T47D (cell line): ENCODE results near the gene CXCL1.
A peak's percentile ranks its signal among the peaks of the same experiment; 100 is the strongest.

Experiments used
- DNase-seq, 2 experiments: peaks; one replicate each; pipeline versions ENCODE4 v3.0.0 to v3.0.0-alpha.2; 2011 to 2012; ENCODE audit warnings: low read depth in 1 of 2, low spot score in 1 of 2
- JUND ChIP-seq: IDR thresholded peaks from 2 replicates; pipeline ENCODE4 v1.6.1; 2012; ENCODE audit warnings: low read depth
- in situ Hi-C: cut with HindIII; loops from 2 replicates; pipeline ENCODE4 v1.10.0; 2016; ENCODE audit warnings: low sequenced_read_pairs, low pct_unique_long_range_greater_than_20kb

CXCL1 gene

DNA sequence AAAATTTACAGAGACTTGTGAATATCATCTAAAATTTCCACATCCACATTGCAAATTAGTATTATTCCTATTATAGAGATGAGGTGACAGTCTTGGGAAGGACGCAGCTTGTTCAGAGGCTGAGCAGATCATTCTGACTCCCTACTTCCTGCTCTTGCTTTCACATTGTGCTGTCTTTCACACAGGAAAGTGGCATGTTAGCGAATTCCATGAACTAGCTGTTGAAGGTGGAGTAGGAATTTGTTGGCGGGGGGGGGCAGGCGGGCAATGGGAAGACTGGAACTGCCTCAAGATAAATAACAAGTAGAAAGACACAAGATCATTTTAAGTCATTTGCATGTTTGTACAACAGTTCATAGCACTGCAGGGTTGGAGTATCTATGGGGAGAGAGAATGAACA lies 13.8 kb upstream of the CXCL1 start:
- no peak for TF ChIP-seq JUND
- in situ Hi-C loops: no loop called here
- no peak for DNase-seq

DNA sequence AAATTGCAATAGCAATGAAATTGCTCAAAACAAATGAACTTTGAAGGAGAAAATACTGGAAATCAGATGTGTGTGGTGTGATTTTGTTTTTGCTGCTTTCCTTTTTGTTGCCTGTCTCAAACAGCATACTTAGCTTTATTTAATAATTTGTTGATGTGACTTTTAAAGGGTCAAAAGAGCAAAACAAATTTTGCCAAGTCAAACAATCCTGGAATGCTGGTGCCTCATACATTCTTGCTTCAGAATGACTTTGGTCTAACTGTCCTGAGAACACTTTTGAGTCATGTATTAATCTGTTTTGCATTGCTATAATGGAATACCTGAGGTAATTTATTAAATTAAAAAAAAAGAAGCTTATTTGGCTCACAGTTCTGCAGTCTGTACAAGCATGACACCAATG lies 12.7 kb upstream of the CXCL1 start:
- in situ Hi-C loops: no loop called here
- TF ChIP-seq JUND: no peak
- DNase-seq: no peak

DNA sequence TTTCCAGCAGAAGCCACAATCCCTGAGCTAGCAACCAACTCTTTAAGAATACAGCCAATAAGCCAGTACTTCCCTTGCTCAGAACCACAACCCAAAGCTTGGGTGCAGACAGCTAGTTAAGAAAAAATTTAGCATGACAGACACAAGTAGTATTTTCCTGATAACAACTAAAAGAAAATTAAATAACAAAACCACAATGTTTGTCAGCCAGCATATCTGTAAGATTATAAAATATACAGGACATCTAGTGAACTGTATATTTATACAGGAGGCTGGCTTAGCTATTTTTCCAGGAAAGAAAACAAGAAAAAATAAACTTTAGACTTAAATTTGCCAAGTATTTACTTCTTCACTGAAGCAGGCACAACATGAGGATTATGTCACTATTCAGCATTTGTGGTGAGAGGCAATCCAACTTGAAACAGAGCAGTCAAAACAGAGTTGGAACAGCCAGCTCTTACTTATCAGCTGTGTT lies 9.5 kb upstream of the CXCL1 start:
- in situ Hi-C loops: no loop called here
- DNase-seq: no peak
- TF ChIP-seq JUND: no peak

DNA sequence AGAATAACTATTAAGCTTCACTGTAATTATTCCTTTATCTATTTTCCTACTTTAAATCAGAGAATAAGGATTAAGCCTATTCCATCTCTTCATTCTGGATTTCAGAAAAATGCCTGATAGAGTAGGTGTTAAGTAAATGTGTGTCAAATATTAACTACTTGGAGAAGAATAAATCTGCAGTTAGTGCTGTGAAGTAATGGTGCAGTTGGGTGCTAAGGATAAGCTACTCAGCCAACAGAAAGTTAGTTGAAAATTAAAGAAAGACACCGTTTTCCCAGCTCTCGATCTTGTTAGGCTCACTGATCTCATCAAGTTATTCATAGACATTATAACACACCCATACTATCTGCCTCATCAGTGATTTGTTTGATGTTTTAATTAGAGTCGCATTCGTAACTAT lies 9.0 kb upstream of the CXCL1 start:
- DNase-seq: no peak
- no peak for TF ChIP-seq JUND
- in situ Hi-C loops: no loop called here

DNA sequence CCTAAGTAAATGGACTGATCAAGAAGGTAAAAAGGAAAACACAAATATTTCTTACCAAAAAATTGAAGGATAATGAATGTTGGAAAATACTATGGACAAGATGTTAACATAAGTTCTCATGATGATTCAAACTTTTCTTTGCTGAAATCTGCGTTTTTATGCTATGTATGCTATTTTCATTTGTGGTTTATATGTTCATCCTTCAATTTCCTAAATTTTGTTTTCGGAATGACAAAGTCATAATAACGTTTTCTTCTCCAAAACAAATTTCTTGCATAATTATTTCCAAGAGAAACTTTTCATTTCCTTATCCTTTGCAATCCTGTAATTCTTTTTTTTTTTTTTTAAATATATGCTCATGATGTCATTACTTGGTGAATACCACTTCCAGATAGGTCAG lies 8.3 kb upstream of the CXCL1 start:
- no peak for DNase-seq
- TF ChIP-seq JUND: no peak
- in situ Hi-C loops: no loop called here

DNA sequence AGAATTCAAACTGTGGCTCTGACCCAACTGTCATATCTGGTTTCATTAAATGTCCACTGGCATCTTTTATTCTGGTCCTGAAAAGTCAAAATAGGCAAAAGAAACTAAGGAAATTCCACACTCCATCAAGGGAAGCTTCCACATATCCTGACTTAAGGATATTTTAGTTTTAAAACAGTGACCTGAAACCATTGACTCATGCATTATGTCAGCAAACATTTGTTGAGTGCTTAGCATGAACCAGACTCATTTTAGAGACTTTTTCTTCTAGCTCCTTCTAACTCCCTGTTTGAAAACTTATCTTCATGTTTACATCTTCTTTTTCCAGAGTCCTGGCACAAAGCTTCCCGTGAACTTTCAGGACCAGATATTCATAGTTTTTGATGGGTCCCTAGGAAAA lies 6.9 kb upstream of the CXCL1 start:
- in situ Hi-C loops: no loop called here
- TF ChIP-seq JUND: no peak
- DNase-seq: no peak

DNA sequence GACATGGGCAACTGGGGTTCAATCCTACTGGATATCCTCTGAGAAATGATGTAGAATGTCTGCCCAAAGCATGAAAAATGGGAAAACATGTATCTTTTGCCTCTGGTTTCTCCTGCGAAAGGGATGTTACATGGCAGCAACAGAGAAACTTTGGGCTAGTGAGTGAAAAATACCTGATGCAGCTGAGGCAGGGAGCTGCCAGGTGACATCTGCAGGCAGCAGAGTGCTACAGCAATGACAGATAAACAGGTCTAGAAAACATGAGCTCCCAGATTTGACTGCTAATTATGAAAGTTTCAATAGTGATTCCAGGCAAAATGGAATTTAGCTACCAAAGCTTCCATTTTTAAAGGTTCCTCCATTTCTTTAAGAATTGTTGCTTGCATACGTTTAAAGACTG lies 4.8 kb upstream of the CXCL1 start:
- in situ Hi-C loops: no loop called here

DNA sequence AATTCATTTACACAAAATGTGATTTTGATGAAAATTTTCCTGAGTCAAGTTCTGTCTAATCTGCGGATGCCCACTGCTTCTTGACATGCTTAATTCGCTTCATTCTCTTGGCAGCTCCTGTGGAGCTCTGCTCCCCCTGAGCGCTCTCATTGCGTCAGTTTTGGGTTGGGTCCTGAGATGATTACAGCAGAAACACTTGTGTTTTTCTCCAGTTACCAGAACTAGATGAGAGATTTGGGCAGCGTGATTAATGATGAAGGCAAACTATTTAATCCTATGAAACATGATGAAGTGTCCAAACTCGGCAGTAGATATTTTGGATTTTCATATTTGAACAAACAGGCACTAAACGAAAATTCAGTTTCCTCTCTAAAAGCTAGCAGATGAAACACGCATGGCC lies 4.2 kb upstream of the CXCL1 start:
- no peak for TF ChIP-seq JUND
- in situ Hi-C loops: no loop called here
- no peak for DNase-seq

More for the DNA sequence above, 4.8 kb upstream of the CXCL1 start:
- no peak for TF ChIP-seq JUND
- DNase-seq: peak in 1 of 2 experiments; percentile 47

DNA sequence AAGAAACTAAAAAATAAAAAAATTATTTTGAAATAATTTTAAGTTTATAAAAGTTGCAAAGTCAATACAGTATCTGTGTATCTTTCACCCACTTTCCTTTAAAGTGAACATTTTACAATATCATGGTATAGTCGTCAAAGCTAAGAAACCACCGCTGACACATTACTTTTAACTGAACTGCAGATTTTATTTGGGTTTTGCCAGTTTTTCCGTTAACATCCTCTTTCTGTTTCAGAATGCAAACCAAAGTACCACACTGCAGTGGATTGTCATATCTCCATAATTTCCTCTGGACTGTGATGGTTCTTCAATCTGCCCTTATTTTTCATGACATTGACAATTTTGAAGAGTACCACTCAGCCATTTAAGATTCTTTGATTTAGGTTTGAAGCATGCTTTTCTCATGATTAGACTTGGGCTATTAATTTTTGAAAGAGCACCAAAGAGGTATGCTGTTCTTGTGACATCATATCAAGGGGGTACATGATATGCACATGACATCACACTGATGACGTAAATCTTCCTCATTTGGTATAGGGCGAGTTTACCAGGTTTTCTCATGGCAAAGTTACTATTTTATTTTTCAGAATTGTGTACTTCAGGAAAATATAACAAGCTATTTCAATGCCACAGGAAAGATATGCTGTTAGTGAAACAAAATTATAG lies 3.6 kb upstream of the CXCL1 start:
- in situ Hi-C loops: no loop called here
- no peak for DNase-seq
- TF ChIP-seq JUND: no peak

DNA sequence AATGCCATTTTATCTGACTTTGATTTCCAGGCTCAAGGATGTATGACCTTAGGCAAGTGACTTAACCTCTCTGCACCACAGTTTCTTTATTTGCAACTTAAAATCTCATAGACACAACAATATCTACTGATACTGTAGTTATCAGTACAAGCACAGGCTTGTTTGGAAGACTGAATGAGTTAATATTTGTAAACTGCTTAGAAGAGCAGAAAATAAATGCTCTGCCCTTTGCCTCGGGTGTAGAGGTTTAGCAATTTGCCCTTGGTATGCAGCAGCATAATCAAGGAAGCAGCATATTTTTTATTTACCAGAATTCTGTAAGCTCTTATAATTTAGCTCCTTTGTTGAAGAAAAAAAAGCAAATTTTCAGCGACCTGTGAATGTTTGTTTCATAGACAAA lies 2.9 kb upstream of the CXCL1 start:
- DNase-seq: no peak
- in situ Hi-C loops: no loop called here
- no peak for TF ChIP-seq JUND

DNA sequence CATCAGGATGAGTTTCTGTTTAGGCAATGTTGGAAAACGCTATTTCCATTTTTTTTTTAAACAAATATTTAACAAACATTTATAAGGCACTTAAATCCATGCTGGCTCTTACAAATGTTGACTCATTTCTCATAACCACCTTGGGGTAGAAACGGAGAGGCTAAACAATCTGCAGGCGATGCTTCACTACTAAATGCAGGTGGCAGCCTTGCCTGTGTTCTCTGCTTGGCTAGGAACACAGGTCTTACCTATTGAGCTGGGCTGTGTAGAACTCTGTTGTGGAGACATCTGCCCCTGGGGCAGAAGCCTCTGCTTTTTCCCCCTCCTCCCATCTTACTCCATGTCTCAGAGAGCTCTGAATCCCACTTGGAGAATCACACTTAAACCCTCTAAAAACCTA lies 1.4 kb upstream of the CXCL1 start:
- TF ChIP-seq JUND: no peak
- DNase-seq: peak; percentile 32 to 54
- in situ Hi-C loops: no loop called here

DNA sequence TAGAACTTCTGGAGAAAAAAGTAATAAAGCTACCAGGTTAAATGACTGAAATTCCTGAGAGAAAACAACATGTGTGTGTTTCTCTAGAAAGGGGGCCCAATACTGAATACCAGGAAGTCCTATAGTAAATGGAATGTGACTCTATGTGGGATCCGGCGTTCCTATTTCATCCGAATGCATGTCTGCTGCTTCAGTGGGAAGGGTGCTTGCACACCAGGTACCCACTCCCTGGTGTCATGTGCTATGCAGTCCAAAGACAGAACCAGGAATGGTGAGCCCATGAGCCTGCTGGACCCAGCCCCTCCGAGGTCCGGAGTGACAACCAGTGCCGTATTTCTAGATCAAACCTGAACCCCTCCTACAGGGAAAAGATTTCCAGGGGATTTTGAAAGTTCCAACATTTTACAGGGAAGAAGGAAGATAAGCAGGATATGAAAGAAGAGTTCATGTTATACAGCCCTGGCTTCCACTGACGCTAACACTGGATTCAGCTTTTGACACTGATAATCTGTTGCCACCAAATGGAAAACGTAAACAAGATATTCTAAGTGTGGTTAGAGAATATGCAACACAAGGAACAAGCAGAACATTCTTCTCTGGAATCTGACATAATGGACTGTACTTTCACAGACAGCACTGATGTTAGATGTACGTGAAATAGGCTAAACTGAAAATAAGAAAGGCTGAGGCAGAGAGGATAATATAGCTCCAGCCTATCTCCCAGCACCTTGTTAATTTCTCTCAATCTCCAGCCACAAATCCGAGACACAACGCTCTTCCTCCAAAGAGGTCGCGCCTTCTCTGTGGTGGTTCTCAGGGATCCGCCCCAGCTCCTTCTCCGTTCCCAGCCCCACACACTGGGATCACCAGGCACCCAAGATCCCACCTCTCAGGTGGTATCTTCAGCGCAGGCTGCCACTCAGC lies 725 bp upstream of the CXCL1 start:
- DNase-seq: no peak
- no peak for TF ChIP-seq JUND
- in situ Hi-C loops: no loop called here

DNA sequence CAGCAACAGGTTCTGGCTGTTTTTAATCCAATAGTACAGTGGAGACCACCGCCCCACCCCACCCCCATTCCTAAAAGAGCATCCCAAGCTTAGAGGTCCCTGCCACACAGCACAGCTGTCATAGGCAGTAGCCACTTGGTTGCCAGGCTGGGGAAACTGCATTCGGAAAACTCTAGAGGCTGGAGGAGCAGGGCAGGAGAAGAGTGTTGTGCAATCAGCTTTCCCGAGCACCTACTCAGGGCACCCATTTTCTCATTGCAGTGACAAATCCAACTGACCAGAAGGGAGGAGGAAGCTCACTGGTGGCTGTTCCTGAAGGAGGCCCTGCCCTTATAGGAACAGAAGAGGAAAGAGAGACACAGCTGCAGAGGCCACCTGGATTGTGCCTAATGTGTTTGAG lies 1.1 kb downstream of the CXCL1 start:
- in situ Hi-C loops: no loop called here
- DNase-seq: no peak

More for the DNA sequence above, 1.1 kb downstream of the CXCL1 start:
- no peak for TF ChIP-seq JUND
